HEK293 (cell line): ENCODE data around the gene SUSD4.

Source experiments
- BCL6B ChIP-seq: fragments of 450-650 bp; formaldehyde crosslinking; IDR thresholded peaks from 2 replicates; pipeline ENCODE4 v1.5.1; 2017; ENCODE audit warnings: missing biosample characterization, missing genetic modification characterization
- CTCF ChIP-seq: fragments of 450-650 bp; formaldehyde crosslinking; IDR thresholded peaks from 2 replicates; pipeline ENCODE4 v1.5.1; 2016; ENCODE audit warnings: missing biosample characterization, missing genetic modification characterization
- GFI1B ChIP-seq: fragments of 450-650 bp; formaldehyde crosslinking; IDR thresholded peaks from 2 replicates; pipeline ENCODE4 v1.5.1; 2016; ENCODE audit warnings: missing biosample characterization, missing genetic modification characterization
- GLI2 ChIP-seq: fragments of 450-650 bp; formaldehyde crosslinking; IDR thresholded peaks from 2 replicates; pipeline ENCODE4; 2017; ENCODE audit warnings: missing biosample characterization, missing genetic modification characterization, low read depth, borderline replicate concordance
- KLF8 ChIP-seq: fragments of 450-650 bp; formaldehyde crosslinking; IDR thresholded peaks from 2 replicates; pipeline ENCODE4 v1.5.1; 2016; ENCODE audit warnings: missing biosample characterization, missing genetic modification characterization
- MYNN ChIP-seq: fragments of 450-650 bp; formaldehyde crosslinking; IDR thresholded peaks from 2 replicates; pipeline ENCODE4 v1.5.1; 2016; ENCODE audit warnings: missing biosample characterization, missing genetic modification characterization, borderline replicate concordance
- MZF1 ChIP-seq: fragments of 450-650 bp; formaldehyde crosslinking; IDR thresholded peaks from 2 replicates; pipeline ENCODE4 v1.5.1; 2017; ENCODE audit warnings: missing biosample characterization, missing genetic modification characterization, borderline replicate concordance
- PRDM2 ChIP-seq: fragments of 450-650 bp; formaldehyde crosslinking; IDR thresholded peaks from 2 replicates; pipeline ENCODE4 v1.5.1; 2016; ENCODE audit warnings: missing biosample characterization, missing genetic modification characterization, borderline replicate concordance
- SALL2 ChIP-seq: fragments of 450-650 bp; formaldehyde crosslinking; IDR thresholded peaks from 2 replicates; pipeline ENCODE4 v1.5.0; 2017; ENCODE audit warnings: missing biosample characterization, mild to moderate bottlenecking, missing genetic modification characterization, borderline replicate concordance
- SCRT2 ChIP-seq: fragments of 450-650 bp; formaldehyde crosslinking; IDR thresholded peaks from 2 replicates; pipeline ENCODE4 v1.5.1; 2016; ENCODE audit warnings: missing biosample characterization, missing genetic modification characterization
- SP2 ChIP-seq: fragments of 450-650 bp; formaldehyde crosslinking; IDR thresholded peaks from 2 replicates; pipeline ENCODE4 v1.5.1; 2016; ENCODE audit warnings: missing biosample characterization, missing genetic modification characterization
- TRIM28 ChIP-seq: IDR thresholded peaks from 2 replicates; pipeline ENCODE4 v1.6.1; 2011; ENCODE audit warnings: low read length, control low read depth, borderline replicate concordance
- ZBTB26 ChIP-seq: fragments of 450-650 bp; formaldehyde crosslinking; optimal IDR thresholded peaks from 2 replicates; pipeline ENCODE3; 2016; ENCODE audit warnings: missing biosample characterization, mild to moderate bottlenecking, missing genetic modification characterization
- ZBTB48 ChIP-seq: fragments of 450-650 bp; formaldehyde crosslinking; IDR thresholded peaks from 2 replicates; pipeline ENCODE4 v1.5.1; 2016; ENCODE audit warnings: missing biosample characterization, missing genetic modification characterization
- ZEB2 ChIP-seq: fragments of 450-650 bp; formaldehyde crosslinking; IDR thresholded peaks from 2 replicates; pipeline ENCODE4 v1.5.1; 2016; ENCODE audit warnings: missing biosample characterization, missing genetic modification characterization
- ZNF335 ChIP-seq: fragments of 450-650 bp; formaldehyde crosslinking; conservative IDR thresholded peaks from 2 replicates; pipeline ENCODE4 v1.5.1; 2016; ENCODE audit warnings: missing biosample characterization, missing genetic modification characterization
- ZNF398 ChIP-seq: fragments of 450-650 bp; formaldehyde crosslinking; IDR thresholded peaks from 2 replicates; pipeline ENCODE4 v1.5.1; 2017; ENCODE audit warnings: missing biosample characterization, missing genetic modification characterization
- ZNF433 ChIP-seq: fragments of 450-650 bp; formaldehyde crosslinking; IDR thresholded peaks from 2 replicates; pipeline ENCODE4 v1.5.1; 2016; ENCODE audit warnings: missing biosample characterization, missing genetic modification characterization, low read depth
- ZNF449 ChIP-seq: fragments of 450-650 bp; formaldehyde crosslinking; IDR thresholded peaks from 2 replicates; pipeline ENCODE4 v1.5.1; 2017; ENCODE audit warnings: missing biosample characterization, mild to moderate bottlenecking, missing genetic modification characterization, moderate library complexity
- ZNF529 ChIP-seq: fragments of 450-650 bp; formaldehyde crosslinking; IDR thresholded peaks from 2 replicates; pipeline ENCODE4 v1.5.1; 2017; ENCODE audit warnings: missing genetic modification characterization, missing biosample characterization; ENCODE audit not compliant: insufficient replicate concordance
- ZNF555 ChIP-seq: fragments of 450-650 bp; formaldehyde crosslinking; conservative IDR thresholded peaks from 2 replicates; pipeline ENCODE4 v1.5.1; 2017; ENCODE audit warnings: missing biosample characterization, mild to moderate bottlenecking, missing genetic modification characterization, inconsistent platforms
- ZNF585B ChIP-seq: fragments of 450-650 bp; formaldehyde crosslinking; IDR thresholded peaks from 2 replicates; pipeline ENCODE4 v1.5.1; 2016; ENCODE audit warnings: missing biosample characterization, missing genetic modification characterization
- ZNF664 ChIP-seq: fragments of 450-650 bp; formaldehyde crosslinking; IDR thresholded peaks from 2 replicates; pipeline ENCODE4 v1.5.1; 2016; ENCODE audit warnings: missing biosample characterization, missing genetic modification characterization
- ZNF76 ChIP-seq: fragments of 450-650 bp; formaldehyde crosslinking; IDR thresholded peaks from 2 replicates; pipeline ENCODE4; 2016; ENCODE audit warnings: low read depth, missing biosample characterization, missing genetic modification characterization, borderline replicate concordance
- ZSCAN23 ChIP-seq: fragments of 450-650 bp; formaldehyde crosslinking; IDR thresholded peaks from 2 replicates; pipeline ENCODE4 v1.5.1; 2016; ENCODE audit warnings: missing biosample characterization, missing genetic modification characterization

SUSD4 gene

GRCh38 chr1:223244366-223245103, 119.4 kb downstream of the SUSD4 start (continued):
- no peak for TF ChIP-seq PRDM2 (tag by site-specific recombination)
- no peak for TF ChIP-seq ZEB2 (tag by site-specific recombination)
- no peak for TF ChIP-seq ZNF555 (tag by site-specific recombination)
- no peak for TF ChIP-seq KLF8 (tag by site-specific recombination)
- TF ChIP-seq ZNF529 (tag by site-specific recombination), result peak; percentile 18
- no peak for TF ChIP-seq ZBTB26
- 0 out of 2 replicates have a peak, but pooled peaks have one; percentile 15 for TF ChIP-seq ZNF335
- peak; percentile 76 for TF ChIP-seq SCRT2
- 0 out of 2 replicates have a peak, but pooled peaks have one; percentile 34 for TF ChIP-seq GFI1B
- no peak for TF ChIP-seq SALL2 (tag by site-specific recombination)
- no peak for TF ChIP-seq ZNF76
- TF ChIP-seq ZBTB48 (tag by site-specific recombination), result peak; percentile 59; the same call in 1 of the 2 replicates
- no peak for TF ChIP-seq ZNF585B (tag by site-specific recombination)
- no peak for TF ChIP-seq ZSCAN23 (tag by site-specific recombination)
- TF ChIP-seq MYNN, result 0 out of 2 replicates have a peak, but pooled peaks have one; percentile 30
- TF ChIP-seq ZNF664 (tag by site-specific recombination), result no peak
- 0 out of 2 replicates have a peak, but pooled peaks have one; percentile 29 for TF ChIP-seq ZNF398
- peak; percentile 24; the same call in 1 of the 2 replicates for TF ChIP-seq TRIM28
- TF ChIP-seq ZNF449, result no peak
- no peak for TF ChIP-seq GLI2 (tag by site-specific recombination)
- no peak for TF ChIP-seq BCL6B (tag by site-specific recombination)
- TF ChIP-seq ZNF433 (tag by site-specific recombination), result no peak
- TF ChIP-seq SP2, result no peak
- 0 out of 2 replicates have a peak, but pooled peaks have one; percentile 7 for TF ChIP-seq CTCF (tag by site-specific recombination)
- no peak for TF ChIP-seq MZF1 (tag by site-specific recombination)
